ENCODE results near the gene UGT1A9.

DNA sequence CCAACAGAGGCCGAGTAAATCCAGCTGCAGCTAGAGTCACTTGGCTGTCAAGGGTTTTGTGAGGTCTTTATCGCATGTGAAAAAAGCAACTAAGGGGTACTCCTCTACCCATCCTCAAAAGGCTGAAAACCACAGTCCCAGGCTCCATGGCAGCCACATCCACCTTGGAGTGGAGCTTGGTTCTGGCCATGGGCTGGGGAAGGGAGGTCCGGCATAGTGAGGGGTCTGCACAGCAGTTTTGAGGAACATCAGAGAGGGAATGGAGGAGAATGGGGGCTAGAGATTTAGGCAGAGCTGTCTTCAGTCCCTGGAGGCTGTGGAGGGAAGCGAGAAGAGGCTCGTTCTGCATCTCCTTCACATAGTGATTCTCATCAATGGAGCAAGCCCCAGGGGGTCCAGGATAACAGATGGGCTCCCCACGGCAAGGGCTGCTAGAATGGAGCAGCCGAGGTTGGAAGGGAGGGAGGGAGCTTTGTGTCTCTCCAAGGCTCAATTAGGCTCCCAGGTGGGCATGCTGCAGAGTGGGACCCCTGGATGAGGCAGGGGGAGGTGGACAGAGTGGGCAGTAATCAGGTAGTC is 127.5 kb downstream of the UGT1A9 start:
- TF ChIP-seq POLR2A (IDR thresholded peaks at IDR 0.05; ENCODE audit: low read depth, low read length) (no peak), TAF1 (IDR thresholded peaks at IDR 0.05; ENCODE audit: borderline replicate concordance, low read depth, low read length) (no peak), POLR2AphosphoS5 (IDR thresholded peaks at IDR 0.05; ENCODE audit: low read depth, low read length) (no peak)
